ENCODE measurements around the gene REXO1.

REXO1 gene

GRCh38 chr19:1783874-1784273 is 64.4 kb downstream of the REXO1 start:
- DNase-seq, result no peak

- no peak for DNase-seq
These were observed 64.9 kb downstream of the REXO1 start for GRCh38 chr19:1783354-1783753.

GRCh38 chr19:1782521-1782920 is 65.8 kb downstream of the REXO1 start:
- no peak for DNase-seq

- no peak for DNase-seq
These were observed 67.9 kb downstream of the REXO1 start for GRCh38 chr19:1780272-1780958.

- DNase-seq, result no peak
These were observed 68.7 kb downstream of the REXO1 start for GRCh38 chr19:1779574-1779973.

- DNase-seq, result no peak
These were observed 71.1 kb downstream of the REXO1 start for GRCh38 chr19:1777149-1777548.

GRCh38 chr19:1776606-1777147 is 71.6 kb downstream of the REXO1 start:
- no peak for DNase-seq

GRCh38 chr19:1775951-1776605 is 72.2 kb downstream of the REXO1 start:
- DNase-seq, result no peak

GRCh38 chr19:1774989-1775772 is 73.1 kb downstream of the REXO1 start:
- no peak for DNase-seq

GRCh38 chr19:1773184-1773583 is 75.1 kb downstream of the REXO1 start:
- DNase-seq, result no peak

GRCh38 chr19:1770866-1771576 is 77.3 kb downstream of the REXO1 start:
- DNase-seq, result no peak

GRCh38 chr19:1769645-1769985 is 78.7 kb downstream of the REXO1 start:
- DNase-seq, result no peak

- DNase-seq, result no peak
These were observed 79.2 kb downstream of the REXO1 start for GRCh38 chr19:1768918-1769644.

- no peak for DNase-seq
These were observed 80.0 kb downstream of the REXO1 start for GRCh38 chr19:1768248-1768647.

- peak; percentile 69 for DNase-seq
These were observed 80.8 kb downstream of the REXO1 start for GRCh38 chr19:1767464-1767933.

- DNase-seq, result no peak
These were observed 81.4 kb downstream of the REXO1 start for GRCh38 chr19:1766800-1767352.

- DNase-seq, result no peak
These were observed 82.1 kb downstream of the REXO1 start for GRCh38 chr19:1765904-1766799.
